ENCODE measurements around the gene HOXA5.

The HOXA5 gene
- long read RNA-seq, donor 1, transcript HOXA5-201 (2 exons, 1,657 nt) = major isoform, 9 of 9 reads
- long read RNA-seq, donor 1, partial matches to known transcripts = 0 of 9 reads
- long read RNA-seq, donor 1, other reads (novel, unspliced or antisense) = 0 of 9 reads
- long read RNA-seq, donor 2, transcript HOXA5-201 (2 exons, 1,657 nt) = major isoform, 7 of 7 reads
- long read RNA-seq, donor 2, partial matches to known transcripts = 0 of 7 reads
- long read RNA-seq, donor 2, other reads (novel, unspliced or antisense) = 0 of 7 reads
- long read RNA-seq, donor 3, transcript HOXA5-201 (2 exons, 1,657 nt) = major isoform, 10 of 10 reads
- long read RNA-seq, donor 3, partial matches to known transcripts = 0 of 10 reads
- long read RNA-seq, donor 3, other reads (novel, unspliced or antisense) = 0 of 10 reads
- long read RNA-seq, donor 4, transcript HOXA5-201 (2 exons, 1,657 nt) = major isoform, 15 of 25 reads
- long read RNA-seq, donor 4, partial matches to known transcripts = 10 of 25 reads
- long read RNA-seq, donor 4, other reads (novel, unspliced or antisense) = 0 of 25 reads
- long read RNA-seq, donor 5, transcript HOXA5-201 (2 exons, 1,657 nt) = major isoform, 7 of 7 reads
- long read RNA-seq, donor 5, partial matches to known transcripts = 0 of 7 reads
- long read RNA-seq, donor 5, other reads (novel, unspliced or antisense) = 0 of 7 reads
- long read RNA-seq, donor 6, transcript HOXA5-201 (2 exons, 1,657 nt) = major isoform, 17 of 25 reads
- long read RNA-seq, donor 6, partial matches to known transcripts = 0 of 25 reads
- long read RNA-seq, donor 6, other reads (novel, unspliced or antisense) = 8 of 25 reads
- long read RNA-seq, donor 7, transcript HOXA5-201 (2 exons, 1,657 nt) = major isoform, 35 of 52 reads
- long read RNA-seq, donor 7, partial matches to known transcripts = 17 of 52 reads
- long read RNA-seq, donor 7, other reads (novel, unspliced or antisense) = 0 of 52 reads
- long read RNA-seq, donor 8, transcript HOXA5-201 (2 exons, 1,657 nt) = major isoform, 11 of 11 reads
- long read RNA-seq, donor 8, partial matches to known transcripts = 0 of 11 reads
- long read RNA-seq, donor 8, other reads (novel, unspliced or antisense) = 0 of 11 reads

- DNase-seq = peak; percentile 90
These were observed at the start of gene HOXA5 for GRCh38 chr7:27143023-27143949. Gene HOXA5 (minus strand): TSS chr7:27143681. CDS start chr7:27143607, 74 bp downstream.

DNA sequence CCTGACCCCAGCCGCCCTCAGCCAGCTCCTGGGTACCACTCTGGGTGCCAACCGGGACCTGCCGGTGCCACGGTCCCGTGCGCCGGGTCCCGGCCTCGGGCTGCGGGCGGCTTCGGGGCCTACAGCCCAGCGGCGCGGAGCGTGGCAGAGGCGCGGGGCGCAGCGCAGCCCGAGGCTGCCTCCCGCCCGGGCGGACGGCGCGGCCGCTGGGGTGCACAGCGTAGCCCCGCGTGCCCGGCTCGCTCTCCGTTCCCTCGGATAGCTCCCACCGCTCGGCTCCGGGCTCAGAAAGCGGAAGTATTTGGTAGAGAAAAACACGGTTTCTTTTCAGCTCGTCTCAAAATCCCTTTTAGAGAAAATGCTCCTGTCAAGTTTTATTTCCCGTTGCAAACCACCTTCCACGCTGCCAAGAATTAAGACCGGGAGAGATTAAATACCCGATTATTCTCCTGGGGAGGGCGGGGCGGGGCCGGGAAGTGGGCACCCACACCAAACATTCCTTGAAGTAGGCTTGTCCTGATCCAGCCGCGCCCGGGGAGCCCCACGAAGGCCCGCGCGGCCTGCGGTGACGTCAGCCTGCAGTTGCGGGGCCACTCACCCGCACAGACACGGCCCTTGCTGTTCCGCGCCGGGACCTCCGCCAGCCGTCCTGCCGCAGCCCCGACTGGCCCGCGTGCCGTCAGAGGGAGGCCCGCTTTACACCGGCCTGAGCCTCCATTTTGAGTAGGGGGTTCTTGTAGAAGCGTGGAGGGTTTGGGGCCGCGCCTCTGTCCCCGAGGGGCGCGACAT is 49.3 kb upstream of the HOXA5 start:
- peak; percentile 71 for DNase-seq

GRCh38 chr7:27191833-27192545 is 48.5 kb upstream of the HOXA5 start:
- peak; percentile 76 for DNase-seq

GRCh38 chr7:27191161-27191731 is 47.8 kb upstream of the HOXA5 start:
- no peak for DNase-seq

DNA sequence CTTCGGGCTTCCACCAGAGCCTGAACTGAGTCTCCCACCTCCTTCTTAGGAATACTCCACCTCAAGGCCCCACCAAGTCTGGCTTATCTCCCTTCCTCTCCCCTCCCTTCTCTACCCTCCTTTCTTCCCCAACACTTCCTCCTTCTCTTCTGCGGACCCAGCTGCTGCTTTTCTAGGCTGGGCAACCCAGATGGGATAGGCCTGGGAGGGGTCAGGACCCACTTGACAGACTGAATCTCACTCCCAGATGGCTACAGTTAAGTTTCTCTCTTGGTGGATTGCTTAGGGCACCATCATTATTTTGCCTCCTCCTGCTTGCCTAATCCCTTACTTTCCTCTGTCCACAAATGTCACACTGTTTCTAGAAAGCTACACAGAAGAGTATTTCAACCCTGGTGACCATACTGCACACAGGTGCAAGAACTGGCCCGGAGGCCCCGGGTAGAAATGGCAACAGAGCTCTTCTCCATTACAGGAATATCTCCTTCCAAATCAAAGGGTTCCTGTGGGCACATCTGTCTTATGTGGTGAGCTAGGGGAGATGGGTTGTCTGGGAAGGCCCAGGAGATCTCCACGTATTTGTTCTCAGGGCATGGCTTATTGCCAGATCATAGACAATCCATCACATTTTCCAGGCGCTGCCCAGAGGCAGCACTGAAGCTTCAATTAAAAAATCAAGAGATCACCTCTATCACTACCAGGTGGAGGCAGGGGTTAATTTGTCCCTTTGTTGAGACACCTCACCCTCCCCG is 46.7 kb upstream of the HOXA5 start:
- no peak for DNase-seq

DNA sequence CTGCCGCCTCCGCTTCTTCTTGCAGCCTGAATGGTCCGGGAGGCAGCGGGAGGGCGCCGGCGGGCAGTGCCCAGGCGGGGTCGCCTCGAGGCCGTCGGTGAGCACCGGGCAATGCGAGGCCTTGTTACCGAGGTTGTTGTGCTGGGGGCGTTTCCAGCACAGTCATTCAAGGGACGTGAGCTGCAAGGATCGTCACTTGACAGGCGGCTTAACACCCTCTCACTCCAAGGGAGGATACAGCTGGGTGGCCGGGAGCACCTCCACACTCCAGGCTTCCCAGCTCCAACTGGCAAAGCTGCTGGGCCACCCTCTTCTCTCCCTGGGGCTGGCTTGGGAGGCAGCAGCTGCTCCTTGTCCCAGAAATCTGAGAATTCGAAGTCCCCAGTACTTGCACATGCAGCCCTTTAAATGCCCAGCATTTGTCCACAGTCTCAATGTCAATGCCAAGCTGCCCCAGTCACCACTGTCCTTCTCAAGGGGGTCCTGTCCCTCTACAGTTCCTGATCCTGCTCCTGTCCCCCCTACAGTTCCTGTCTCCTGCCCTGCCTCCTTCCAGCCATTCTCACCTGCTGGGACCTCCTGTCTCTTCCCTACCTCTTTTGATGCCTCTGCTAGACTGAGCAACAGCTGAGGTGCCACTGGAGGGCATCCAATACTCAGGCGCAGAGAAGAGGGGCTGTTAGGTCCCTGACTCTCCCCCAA is 46.0 kb upstream of the HOXA5 start:
- peak; percentile 61 for DNase-seq

GRCh38 chr7:27188386-27189294 is 45.2 kb upstream of the HOXA5 start:
- peak; percentile 83 for DNase-seq

GRCh38 chr7:27187475-27188385 is 44.2 kb upstream of the HOXA5 start:
- peak; percentile 80 for DNase-seq

GRCh38 chr7:27186668-27187474 is 43.4 kb upstream of the HOXA5 start:
- no peak for DNase-seq

GRCh38 chr7:27185854-27186667 is 42.6 kb upstream of the HOXA5 start:
- peak; percentile 78 for DNase-seq

GRCh38 chr7:27185013-27185853 is 41.8 kb upstream of the HOXA5 start, which contains the start of gene HOXA11:
Gene HOXA11 (minus strand): TSS chr7:27185232. CDS start chr7:27185144, 88 bp downstream.
- DNase-seq = peak; percentile 84

- DNase-seq = no peak
These were observed 41.0 kb upstream of the HOXA5 start for GRCh38 chr7:27184337-27185012.
